ENCODE measurements around the gene ZNF814. TPM values are rescaled to one million over a fixed set of nuclear protein-coding genes. Genes with fewer than 3 reads are reported as not detected.
"Not testable (repeated sequence)": the region's sequence is repeated elsewhere in the genome, so short reads cannot be mapped to it uniquely, and the experiment has no call there.

Gene ZNF814
- 10 to 100 TPM; 11.1 to 15.1 TPM for total RNA-seq
- polyA plus RNA-seq = 1 to 10 TPM; 1.1 to 6.1 TPM
- long read RNA-seq, donor 1, partial matches to known transcripts = 0 of 58 reads
- long read RNA-seq, donor 1, other reads (novel, unspliced or antisense) = 51 of 58 reads
- long read RNA-seq, donor 2, partial matches to known transcripts = 0 of 26 reads
- long read RNA-seq, donor 2, other reads (novel, unspliced or antisense) = 25 of 26 reads

DNA sequence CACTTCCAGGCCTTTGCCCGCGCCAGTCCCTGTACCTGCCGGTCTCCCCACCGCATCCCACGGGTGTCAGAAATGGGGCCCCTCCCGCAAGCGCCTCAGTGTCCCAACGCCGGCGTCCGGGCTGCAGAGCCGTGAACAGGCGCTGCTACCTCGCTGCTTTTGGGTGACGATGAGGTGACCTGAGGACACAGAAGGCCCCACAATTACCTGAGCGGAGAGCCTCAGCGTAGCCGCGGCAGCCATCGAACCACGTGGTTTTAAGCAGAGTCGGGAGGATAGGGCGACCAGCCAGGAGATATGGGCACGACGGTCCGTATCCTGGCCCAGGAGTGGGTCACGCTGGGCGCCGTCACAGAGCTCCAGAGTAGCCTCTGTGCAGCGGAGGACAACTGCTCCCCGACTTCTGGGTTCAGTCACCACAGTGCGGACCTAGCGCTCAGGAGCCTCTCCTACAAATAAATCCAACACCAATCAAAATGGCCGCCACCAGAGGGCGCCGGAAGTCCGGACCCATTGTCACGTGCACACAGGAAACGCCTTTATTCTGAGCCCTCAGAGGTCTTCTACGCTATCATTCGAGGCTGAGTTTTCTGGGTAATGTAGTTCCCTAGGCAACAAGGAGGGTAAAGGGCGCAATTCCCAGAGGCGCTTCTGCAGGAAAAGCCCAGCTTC lies at the start of gene ZNF814:
TSS of gene ZNF814 (minus strand) at position 478 of the 672 bp plus-strand sequence. CDS start at position 243, 235 bp downstream.
- peak; percentile 74 to 88 for DNase-seq
- H3K36me3 ChIP-seq (ENCODE audit: control insufficient read depth in 1 of 2, insufficient read depth in 2 of 2, low read length in 1 of 2) = no peaks in the 10 kb centered on the region

DNA sequence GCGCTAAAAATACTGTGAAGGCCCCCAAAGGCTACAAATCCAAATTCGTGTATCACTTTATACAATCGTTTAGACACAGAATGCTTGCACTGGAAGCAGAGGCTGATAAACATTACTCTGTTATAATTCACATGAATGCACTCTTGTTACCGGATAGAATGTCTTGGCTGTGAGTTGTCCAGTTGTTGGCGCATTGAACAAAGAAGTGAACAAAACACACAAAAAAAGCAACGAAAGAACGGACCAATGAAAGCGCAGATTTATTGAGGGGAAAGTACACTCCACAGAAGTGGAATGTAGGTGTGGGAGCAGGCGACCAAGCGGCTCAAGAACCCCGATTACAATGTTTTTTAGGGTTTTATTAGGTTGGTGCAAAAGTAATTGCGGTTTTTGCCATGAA lies 46.9 kb upstream of the ZNF814 start:
- no peak overlapping the region for H3K27ac ChIP-seq (ENCODE audit: low read depth in 1 of 2, low read length in 2 of 2)

More for the DNA sequence above, at the start of gene ZNF814:
- Histone ChIP-seq H3K27ac (ENCODE audit: low read depth in 1 of 2, low read length in 2 of 2) (no peak within 1 kb of the TSS), H3K4me3 (ENCODE audit: low read length in 2 of 2) (no peak within 1 kb of the TSS), H3K27me3 (ENCODE audit: control insufficient read depth in 1 of 2, insufficient read depth in 2 of 2, low read length in 1 of 2) (no peaks in the 10 kb centered on the region), H3K9me3 (ENCODE audit: control insufficient read depth, low read length) (peaks cover 2% of the 10 kb centered on the region), H3K4me1 (ENCODE audit: control insufficient read depth in 1 of 2, insufficient read depth in 2 of 2, low read length in 2 of 2) (no peaks in the 10 kb centered on the region)
- WGBS, 2 donors = 1% methylated on average over 43 of the region's 43 CpGs
- intact Hi-C loops (cut with DNase I) = no loop called here
- peak; percentile 85 for ATAC-seq (ENCODE audit: low FRiP score)

DNA sequence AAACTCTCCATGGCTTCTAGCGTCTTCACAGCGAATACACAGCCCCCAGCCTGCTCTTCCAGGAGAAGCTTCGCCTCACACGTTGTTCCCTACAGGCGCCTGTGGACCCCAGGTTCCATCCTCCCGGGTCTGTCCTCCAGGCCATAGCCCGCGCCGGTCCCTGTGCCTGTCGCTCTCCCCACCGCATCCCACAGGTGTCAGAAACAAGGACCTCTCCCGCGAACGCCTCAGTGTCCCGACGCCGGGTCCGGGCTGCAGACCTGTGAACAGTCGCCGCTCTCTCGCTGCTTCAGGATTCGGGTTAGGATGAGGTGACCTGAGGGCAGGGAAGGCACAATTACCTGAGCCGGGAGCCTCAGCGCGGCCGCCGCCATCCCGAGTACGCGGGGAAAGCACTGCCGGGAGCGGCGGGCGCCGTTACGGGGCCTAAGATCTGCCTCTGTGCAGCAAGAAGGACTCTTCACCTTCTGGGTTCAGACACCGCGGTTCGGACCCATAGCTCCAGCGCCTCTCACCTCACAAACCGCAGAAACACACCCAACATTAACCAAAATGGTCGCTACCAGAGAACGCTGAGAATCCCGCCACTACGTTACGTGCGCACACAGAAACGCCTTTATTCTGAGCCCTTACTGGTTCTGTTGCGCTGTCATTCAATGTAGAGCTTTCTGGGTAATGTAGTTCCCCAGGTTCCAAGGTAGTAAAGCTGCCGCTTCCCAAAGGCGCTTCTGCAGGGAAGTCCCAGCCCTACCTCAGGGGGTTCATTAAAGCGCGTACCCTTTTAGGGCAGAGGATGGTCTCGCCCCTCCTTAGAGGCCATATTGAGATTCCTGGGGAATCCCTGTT lies 46.2 kb upstream of the ZNF814 start, which contains the start of gene ZNF418:
TSS of gene ZNF418 (minus strand) at position 583 of the 846 bp plus-strand sequence. CDS start 1,580 bp downstream, outside the sequence.
- 1 to 2% methylated on average over 54 of the region's 54 CpGs for WGBS, 2 donors
- no peaks in the 10 kb centered on the region for H3K4me1 ChIP-seq (ENCODE audit: control insufficient read depth in 1 of 2, insufficient read depth in 2 of 2, low read length in 2 of 2)
- H3K4me3 ChIP-seq (ENCODE audit: low read length in 2 of 2) = no peak within 1 kb of the TSS
- DNase-seq = peak in 1 of 2 donors; percentile 51
- H3K36me3 ChIP-seq (ENCODE audit: control insufficient read depth in 1 of 2, insufficient read depth in 2 of 2, low read length in 1 of 2) = peaks cover 0 to 2% of the 10 kb centered on the region in 2 donors
- peak; percentile 89 for ATAC-seq (ENCODE audit: low FRiP score)
- intact Hi-C loops (cut with DNase I) = no loop called here
- peaks cover 21% of the 10 kb centered on the region for H3K9me3 ChIP-seq (ENCODE audit: control insufficient read depth, low read length)
- H3K27me3 ChIP-seq (ENCODE audit: control insufficient read depth in 1 of 2, insufficient read depth in 2 of 2, low read length in 1 of 2) = no peaks in the 10 kb centered on the region
- no peak within 1 kb of the TSS for H3K27ac ChIP-seq (ENCODE audit: low read depth in 1 of 2, low read length in 2 of 2)

More for the DNA sequence above, 46.9 kb upstream of the ZNF814 start:
- Histone ChIP-seq H3K36me3 (ENCODE audit: control insufficient read depth in 1 of 2, insufficient read depth in 2 of 2, low read length in 1 of 2) (no peaks in the 10 kb centered on the region), H3K9me3 (ENCODE audit: control insufficient read depth, low read length) (peaks cover 15% of the 10 kb centered on the region), H3K4me1 (ENCODE audit: control insufficient read depth in 1 of 2, insufficient read depth in 2 of 2, low read length in 2 of 2) (no peaks in the 10 kb centered on the region), H3K4me3 (ENCODE audit: low read length in 2 of 2) (no peak overlapping the region), H3K27me3 (ENCODE audit: control insufficient read depth in 1 of 2, insufficient read depth in 2 of 2, low read length in 1 of 2) (no peaks in the 10 kb centered on the region)
- 87% methylated on average over 12 of the region's 12 CpGs for WGBS, 2 donors
- intact Hi-C loops (cut with DNase I) = no loop called here
- ATAC-seq (ENCODE audit: low FRiP score) (no peak), DNase-seq (no peak)

DNA sequence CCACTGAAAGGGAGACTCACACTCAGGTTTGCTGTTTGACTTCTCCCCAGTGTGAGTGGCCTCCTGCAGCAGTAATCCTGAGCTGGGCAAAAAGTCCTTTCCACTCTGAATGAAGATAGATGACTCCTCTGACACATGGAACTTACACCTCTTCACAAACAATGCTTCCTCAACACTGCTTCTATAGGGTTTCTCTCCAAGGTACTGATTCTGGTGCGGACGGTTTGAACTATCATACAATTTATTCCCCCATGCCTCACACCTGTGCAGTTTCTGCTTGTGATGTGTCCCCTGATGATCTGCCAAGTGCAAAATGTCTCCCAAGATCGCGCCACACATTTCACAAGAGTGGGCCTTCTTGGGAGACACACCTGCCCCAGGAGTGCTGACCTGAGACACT lies 38.8 kb upstream of the ZNF814 start:
- Histone ChIP-seq H3K4me1 (ENCODE audit: control insufficient read depth in 1 of 2, insufficient read depth in 2 of 2, low read length in 2 of 2) (no peaks in the 10 kb centered on the region), H3K9me3 (ENCODE audit: control insufficient read depth, low read length) (peaks cover 29% of the 10 kb centered on the region), H3K27me3 (ENCODE audit: control insufficient read depth in 1 of 2, insufficient read depth in 2 of 2, low read length in 1 of 2) (no peaks in the 10 kb centered on the region), H3K36me3 (ENCODE audit: control insufficient read depth in 1 of 2, insufficient read depth in 2 of 2, low read length in 1 of 2) (peaks cover 0 to 7% of the 10 kb centered on the region in 2 donors), H3K4me3 (ENCODE audit: low read length in 2 of 2) (no peak overlapping the region), H3K27ac (ENCODE audit: low read depth in 1 of 2, low read length in 2 of 2) (no peak overlapping the region)
- intact Hi-C loops (cut with DNase I) = no loop called here
- ATAC-seq (ENCODE audit: low FRiP score) (no peak), DNase-seq (no peak)
- WGBS, 2 donors = 96 to 100% methylated on average over 4 of the region's 4 CpGs

DNA sequence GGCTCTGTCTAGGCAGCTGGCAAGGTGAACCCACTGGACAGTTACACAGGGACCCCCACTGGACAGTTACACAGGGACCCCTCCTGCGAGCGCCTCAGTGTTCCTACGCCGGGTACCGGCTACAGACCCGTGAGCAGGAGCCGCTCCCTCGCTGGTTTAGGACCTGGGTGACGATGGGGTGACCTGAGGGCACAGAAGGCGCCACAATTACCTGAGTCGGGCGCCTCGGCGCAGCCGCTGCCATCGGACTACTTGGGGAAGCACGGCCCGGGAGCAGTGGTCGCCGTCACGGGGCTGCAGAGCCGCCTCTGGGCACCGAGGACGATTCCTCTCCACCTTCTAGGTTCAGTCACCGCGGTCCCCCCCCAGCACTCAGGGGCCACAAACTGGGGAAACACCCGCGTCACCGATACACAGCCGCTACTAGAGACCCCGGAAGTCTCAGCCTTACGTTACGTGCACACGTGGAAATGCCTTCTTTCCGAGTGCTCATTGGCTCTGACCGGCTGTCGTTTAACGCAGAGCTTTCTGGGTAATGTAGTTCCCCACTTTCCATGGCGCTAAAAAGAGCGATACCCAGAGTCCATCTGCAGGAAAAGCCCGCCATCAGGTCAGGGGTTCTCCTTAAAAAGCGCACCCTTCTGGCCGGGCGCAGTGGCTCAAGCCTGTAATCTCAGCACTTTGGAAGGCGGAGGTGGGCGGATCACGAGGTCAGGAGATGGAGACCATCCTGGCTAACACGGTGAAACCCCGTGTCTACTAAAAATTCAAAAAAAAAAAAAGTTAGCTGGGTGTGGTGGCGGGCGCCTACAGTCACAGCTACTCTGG lies 27.5 kb upstream of the ZNF814 start, which contains the start of gene ZNF417:
TSS of gene ZNF417 (minus strand) at position 425 of the 828 bp plus-strand sequence. CDS start at position 244, 181 bp downstream.
- 0 to 1% methylated on average over 43 to 51 of the region's 51 CpGs for WGBS, 2 donors
- DNase-seq = peak; percentile 88
- H3K9me3 ChIP-seq (ENCODE audit: control insufficient read depth, low read length) = peaks cover 14% of the 10 kb centered on the region

DNA sequence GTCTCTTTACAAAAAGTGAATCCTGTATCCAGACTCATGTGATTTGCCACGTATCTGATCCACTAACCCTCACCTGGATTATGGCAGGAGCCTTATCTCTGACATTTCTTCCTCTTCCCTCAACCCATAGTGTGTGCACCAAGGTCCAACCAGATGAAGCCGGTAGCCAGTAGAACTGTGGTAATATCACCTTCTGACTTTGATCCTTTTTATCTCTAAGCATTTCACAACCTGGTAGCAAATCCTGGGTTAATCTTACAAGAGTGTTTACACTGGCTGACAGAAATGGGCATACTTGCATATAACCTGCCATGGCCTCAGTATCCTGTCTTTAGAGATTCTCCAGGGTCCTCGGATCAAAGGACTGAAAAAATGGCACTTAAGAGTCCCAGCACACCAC lies 25.7 kb upstream of the ZNF814 start:
- Histone ChIP-seq H3K36me3 (ENCODE audit: control insufficient read depth in 1 of 2, insufficient read depth in 2 of 2, low read length in 1 of 2) (peaks cover 15 to 16% of the 10 kb centered on the region in 2 donors), H3K27me3 (ENCODE audit: control insufficient read depth in 1 of 2, insufficient read depth in 2 of 2, low read length in 1 of 2) (no peaks in the 10 kb centered on the region), H3K4me1 (ENCODE audit: control insufficient read depth in 1 of 2, insufficient read depth in 2 of 2, low read length in 2 of 2) (peaks cover 0 to 5% of the 10 kb centered on the region in 2 donors), H3K9me3 (ENCODE audit: control insufficient read depth, low read length) (peaks cover 21% of the 10 kb centered on the region), H3K4me3 (ENCODE audit: low read length in 2 of 2) (no peak overlapping the region), H3K27ac (ENCODE audit: low read depth in 1 of 2, low read length in 2 of 2) (no peak overlapping the region)
- ATAC-seq (ENCODE audit: low FRiP score) (no peak), DNase-seq (no peak)
- intact Hi-C loops (cut with DNase I) = no loop called here
- WGBS, 2 donors = 89 to 91% methylated on average over 3 of the region's 3 CpGs

More for the DNA sequence above, 27.5 kb upstream of the ZNF814 start, which contains the start of gene ZNF417:
- H3K4me3 ChIP-seq (ENCODE audit: low read length in 2 of 2) = peak within 1 kb of the TSS; percentile 11 to 78
- H3K36me3 ChIP-seq (ENCODE audit: control insufficient read depth in 1 of 2, insufficient read depth in 2 of 2, low read length in 1 of 2); intact Hi-C loops (cut with DNase I); H3K27me3 ChIP-seq (ENCODE audit: control insufficient read depth in 1 of 2, insufficient read depth in 2 of 2, low read length in 1 of 2); H3K27ac ChIP-seq (ENCODE audit: low read depth in 1 of 2, low read length in 2 of 2); H3K4me1 ChIP-seq (ENCODE audit: control insufficient read depth in 1 of 2, insufficient read depth in 2 of 2, low read length in 2 of 2): not testable (repeated sequence)
- peak; percentile 98 for ATAC-seq (ENCODE audit: low FRiP score)

DNA sequence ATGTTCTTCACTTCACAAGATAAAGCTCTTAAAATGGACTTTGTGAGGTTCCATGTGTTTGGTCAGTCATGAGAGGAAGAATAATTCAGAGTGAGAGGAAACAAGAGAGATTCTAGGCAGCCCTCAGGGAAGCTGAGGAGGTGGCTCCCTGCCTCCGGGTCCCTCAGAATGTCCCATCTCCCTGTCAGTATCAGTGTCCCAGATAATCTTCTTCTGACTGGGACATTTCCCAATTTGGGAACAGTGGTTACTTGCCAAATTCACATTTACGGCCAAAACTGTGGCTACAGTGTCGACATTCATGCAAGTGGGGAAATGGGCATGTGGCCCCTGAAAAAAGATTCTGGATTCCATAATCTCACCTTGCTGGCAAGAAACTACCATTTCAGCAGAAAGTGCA lies 18.6 kb upstream of the ZNF814 start:
- no peak overlapping the region for H3K27ac ChIP-seq (ENCODE audit: low read depth in 1 of 2, low read length in 2 of 2)
- intact Hi-C loops (cut with DNase I) = no loop called here
- no peaks in the 10 kb centered on the region for H3K4me1 ChIP-seq (ENCODE audit: control insufficient read depth in 1 of 2, insufficient read depth in 2 of 2, low read length in 2 of 2)
- peaks cover 21% of the 10 kb centered on the region for H3K9me3 ChIP-seq (ENCODE audit: control insufficient read depth, low read length)
- peaks cover 15 to 16% of the 10 kb centered on the region in 2 donors for H3K36me3 ChIP-seq (ENCODE audit: control insufficient read depth in 1 of 2, insufficient read depth in 2 of 2, low read length in 1 of 2)
- DNase-seq (no peak), ATAC-seq (ENCODE audit: low FRiP score) (no peak)
- no peaks in the 10 kb centered on the region for H3K27me3 ChIP-seq (ENCODE audit: control insufficient read depth in 1 of 2, insufficient read depth in 2 of 2, low read length in 1 of 2)
- no peak overlapping the region for H3K4me3 ChIP-seq (ENCODE audit: low read length in 2 of 2)
- WGBS, 2 donors = 88 to 95% methylated on average over 3 of the region's 3 CpGs

DNA sequence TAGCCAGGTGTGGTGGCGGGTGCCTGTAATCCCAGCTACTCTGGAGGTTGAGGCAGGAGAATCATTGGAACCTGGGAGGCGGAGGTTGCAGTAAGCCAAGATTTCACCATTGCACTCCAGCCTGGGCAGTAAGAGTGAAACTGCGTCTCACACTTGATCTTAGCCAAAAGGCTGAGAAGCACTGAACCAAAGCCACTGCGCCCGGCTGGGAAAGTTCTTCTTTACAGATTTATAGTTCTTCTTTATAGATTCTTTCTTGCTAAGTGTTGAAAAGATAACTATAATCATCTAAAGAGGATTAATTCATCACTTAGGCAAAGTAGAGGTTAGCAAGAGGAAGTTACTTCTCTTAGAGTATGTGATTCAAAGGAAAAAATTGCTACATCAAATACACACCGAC lies 16.4 kb upstream of the ZNF814 start:
- intact Hi-C loops (cut with DNase I) = no loop called here
- peaks cover 1 to 3% of the 10 kb centered on the region in 2 donors for H3K36me3 ChIP-seq (ENCODE audit: control insufficient read depth in 1 of 2, insufficient read depth in 2 of 2, low read length in 1 of 2)
- no peaks in the 10 kb centered on the region for H3K27me3 ChIP-seq (ENCODE audit: control insufficient read depth in 1 of 2, insufficient read depth in 2 of 2, low read length in 1 of 2)
- H3K9me3 ChIP-seq (ENCODE audit: control insufficient read depth, low read length) = peaks cover 16% of the 10 kb centered on the region
- DNase-seq = no peak
- H3K4me3 ChIP-seq (ENCODE audit: low read length in 2 of 2) = no peak overlapping the region
- no peak for ATAC-seq (ENCODE audit: low FRiP score)
- no peak overlapping the region for H3K27ac ChIP-seq (ENCODE audit: low read depth in 1 of 2, low read length in 2 of 2)
- H3K4me1 ChIP-seq (ENCODE audit: control insufficient read depth in 1 of 2, insufficient read depth in 2 of 2, low read length in 2 of 2) = no peaks in the 10 kb centered on the region
- 91 to 92% methylated on average over 6 of the region's 6 CpGs for WGBS, 2 donors
